ENCODE data around the gene PTP4A1.

PTP4A1 gene

GRCh38 chr6:63611560-63611959 is 39.3 kb downstream of the PTP4A1 start:
- H3K4me3 Mint-ChIP-seq = no peak overlapping the region
- peaks cover 3% of the 10 kb centered on the region for H3K27me3 Mint-ChIP-seq
- H3K36me3 Mint-ChIP-seq (ENCODE audit: low read depth) = no peaks in the 10 kb centered on the region
- H3K4me1 Mint-ChIP-seq (ENCODE audit: low read depth) = no peaks in the 10 kb centered on the region
- H3K27ac Mint-ChIP-seq = no peak overlapping the region
- no peaks in the 10 kb centered on the region for H3K9me3 Mint-ChIP-seq
- intact Hi-C loops (cut with micrococcal nuclease) = no loop called here

GRCh38 chr6:63615590-63615989 is 43.3 kb downstream of the PTP4A1 start:
- Mint-ChIP-seq H3K9me3 (no peaks in the 10 kb centered on the region), H3K4me3 (no peak overlapping the region), H3K36me3 (ENCODE audit: low read depth) (no peaks in the 10 kb centered on the region), H3K27ac (no peak overlapping the region), H3K27me3 (peaks cover 6% of the 10 kb centered on the region), H3K4me1 (ENCODE audit: low read depth) (no peaks in the 10 kb centered on the region)
- intact Hi-C loops (cut with micrococcal nuclease) = loop anchor here (2.0 kb wide), 1 partner anchor 13 kb away; no protein-coding TSS in a partner anchor
